ENCODE results near the gene PHF1. TPM values are rescaled to one million over a fixed set of nuclear protein-coding genes. Genes with fewer than 3 reads are reported as not detected.

The PHF1 gene
- total RNA-seq, 2 donors from 2014 or later: 51.8 to 69.8 TPM

DNA sequence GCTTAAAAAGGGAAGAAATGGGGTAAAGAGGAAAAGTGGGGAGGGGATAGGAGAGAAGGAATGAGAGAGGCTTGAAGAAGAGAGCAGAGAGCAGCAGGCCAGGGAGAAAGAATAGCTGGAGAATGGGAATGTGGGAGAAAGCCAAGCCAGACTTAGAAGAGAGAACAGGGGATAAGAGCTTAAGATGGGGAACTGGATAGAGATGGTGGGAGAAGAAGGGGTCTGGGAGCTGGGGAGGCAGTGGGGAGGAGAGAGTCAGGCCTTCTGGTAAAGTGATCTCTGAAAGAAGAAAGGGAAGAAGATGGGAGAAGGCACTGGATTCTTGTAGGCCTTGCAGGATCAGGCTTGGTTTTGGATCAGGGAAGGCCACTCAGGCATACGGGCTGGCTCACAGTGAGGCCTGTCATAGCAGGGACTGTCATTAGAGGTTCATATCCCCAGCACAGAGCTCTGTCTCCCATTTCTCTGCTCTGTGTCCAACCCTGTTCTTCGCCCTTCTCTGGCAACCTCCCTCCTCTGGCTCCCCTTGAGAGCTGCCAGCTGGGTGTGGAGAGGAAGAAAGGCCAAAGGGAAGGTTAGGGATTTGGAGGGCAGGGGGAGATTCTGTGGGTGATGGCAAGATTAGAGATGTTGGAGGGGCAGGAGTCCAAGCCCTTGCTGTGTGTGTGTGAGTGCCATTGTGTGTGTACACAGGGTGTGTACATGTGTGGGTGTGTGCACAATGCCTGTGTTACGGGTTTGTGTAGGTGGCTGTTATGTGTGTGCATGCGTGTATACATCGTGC, 18.3 kb downstream of the PHF1 start:
- TF ChIP-seq, protein P1, sequence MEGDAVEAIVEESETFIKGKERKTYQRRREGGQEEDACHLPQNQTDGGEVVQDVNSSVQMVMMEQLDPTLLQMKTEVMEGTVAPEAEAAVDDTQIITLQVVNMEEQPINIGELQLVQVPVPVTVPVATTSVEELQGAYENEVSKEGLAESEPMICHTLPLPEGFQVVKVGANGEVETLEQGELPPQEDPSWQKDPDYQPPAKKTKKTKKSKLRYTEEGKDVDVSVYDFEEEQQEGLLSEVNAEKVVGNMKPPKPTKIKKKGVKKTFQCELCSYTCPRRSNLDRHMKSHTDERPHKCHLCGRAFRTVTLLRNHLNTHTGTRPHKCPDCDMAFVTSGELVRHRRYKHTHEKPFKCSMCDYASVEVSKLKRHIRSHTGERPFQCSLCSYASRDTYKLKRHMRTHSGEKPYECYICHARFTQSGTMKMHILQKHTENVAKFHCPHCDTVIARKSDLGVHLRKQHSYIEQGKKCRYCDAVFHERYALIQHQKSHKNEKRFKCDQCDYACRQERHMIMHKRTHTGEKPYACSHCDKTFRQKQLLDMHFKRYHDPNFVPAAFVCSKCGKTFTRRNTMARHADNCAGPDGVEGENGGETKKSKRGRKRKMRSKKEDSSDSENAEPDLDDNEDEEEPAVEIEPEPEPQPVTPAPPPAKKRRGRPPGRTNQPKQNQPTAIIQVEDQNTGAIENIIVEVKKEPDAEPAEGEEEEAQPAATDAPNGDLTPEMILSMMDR (IDR thresholded peaks at IDR 0.05): no peak
- H3K36me3 ChIP-seq: no peaks in the 10 kb centered on the region
- H3K27me3 ChIP-seq: no peaks in the 10 kb centered on the region
- H3K4me3 ChIP-seq: no peak overlapping the region
- H3K4me1 ChIP-seq: peaks cover 0 to 82% of the 10 kb centered on the region in 2 donors
- peak overlapping the region; percentile 62 to 67 for H3K27ac ChIP-seq
- H3K9me3 ChIP-seq: no peaks in the 10 kb centered on the region
- DNase-seq (ENCODE audit: low spot score): no peak

DNA sequence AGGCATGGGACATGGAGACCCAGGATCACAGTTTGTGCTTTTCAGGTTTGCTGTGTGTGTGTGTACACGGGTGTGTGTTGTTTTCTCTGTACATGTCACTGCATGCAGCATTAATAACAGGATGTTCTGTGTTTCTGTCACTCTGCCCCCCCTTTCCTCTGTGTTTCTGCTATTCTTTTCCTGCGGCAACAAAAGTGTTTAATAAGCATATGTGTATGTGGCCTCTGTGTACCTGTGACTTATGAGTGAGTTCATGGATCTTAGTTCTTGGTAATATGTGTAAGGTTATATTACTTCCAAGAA, 18.9 kb downstream of the PHF1 start:
- no peaks in the 10 kb centered on the region for H3K9me3 ChIP-seq
- no peak overlapping the region for H3K27ac ChIP-seq
- H3K27me3 ChIP-seq: no peaks in the 10 kb centered on the region
- TF ChIP-seq, protein P1 (IDR thresholded peaks at IDR 0.05): no peak
- no peaks in the 10 kb centered on the region for H3K36me3 ChIP-seq
- no peak overlapping the region for H3K4me3 ChIP-seq
- H3K4me1 ChIP-seq: peaks cover 0 to 76% of the 10 kb centered on the region in 2 donors
- DNase-seq (ENCODE audit: low spot score): no peak

DNA sequence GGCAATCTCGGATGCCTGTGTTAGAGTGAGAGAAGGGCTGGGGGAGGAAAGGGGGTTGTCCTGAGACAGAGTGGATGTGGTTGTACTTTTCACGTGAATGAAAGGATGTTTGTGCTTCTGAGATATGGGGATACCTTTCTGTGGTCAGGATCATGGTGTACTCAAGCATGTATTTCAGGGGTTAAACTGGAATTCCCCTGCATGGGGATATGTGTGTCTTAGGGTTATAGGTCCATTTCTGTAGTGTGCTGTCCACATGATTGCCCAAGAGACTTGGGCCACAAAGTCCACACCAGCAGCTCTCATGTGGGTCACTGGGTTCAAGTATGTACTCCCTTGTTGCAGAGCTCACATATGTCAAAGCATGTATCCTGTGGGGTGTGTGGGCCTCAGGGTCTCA, 19.5 kb downstream of the PHF1 start:
- H3K4me1 ChIP-seq: peaks cover 0 to 70% of the 10 kb centered on the region in 2 donors
- H3K27ac ChIP-seq: no peak overlapping the region
- H3K36me3 ChIP-seq: peaks cover 4% of the 10 kb centered on the region
- no peaks in the 10 kb centered on the region for H3K27me3 ChIP-seq
- TF ChIP-seq, protein P1 (IDR thresholded peaks at IDR 0.05): no peak
- no peak overlapping the region for H3K4me3 ChIP-seq
- H3K9me3 ChIP-seq: no peaks in the 10 kb centered on the region
- DNase-seq (ENCODE audit: low spot score): no peak

DNA sequence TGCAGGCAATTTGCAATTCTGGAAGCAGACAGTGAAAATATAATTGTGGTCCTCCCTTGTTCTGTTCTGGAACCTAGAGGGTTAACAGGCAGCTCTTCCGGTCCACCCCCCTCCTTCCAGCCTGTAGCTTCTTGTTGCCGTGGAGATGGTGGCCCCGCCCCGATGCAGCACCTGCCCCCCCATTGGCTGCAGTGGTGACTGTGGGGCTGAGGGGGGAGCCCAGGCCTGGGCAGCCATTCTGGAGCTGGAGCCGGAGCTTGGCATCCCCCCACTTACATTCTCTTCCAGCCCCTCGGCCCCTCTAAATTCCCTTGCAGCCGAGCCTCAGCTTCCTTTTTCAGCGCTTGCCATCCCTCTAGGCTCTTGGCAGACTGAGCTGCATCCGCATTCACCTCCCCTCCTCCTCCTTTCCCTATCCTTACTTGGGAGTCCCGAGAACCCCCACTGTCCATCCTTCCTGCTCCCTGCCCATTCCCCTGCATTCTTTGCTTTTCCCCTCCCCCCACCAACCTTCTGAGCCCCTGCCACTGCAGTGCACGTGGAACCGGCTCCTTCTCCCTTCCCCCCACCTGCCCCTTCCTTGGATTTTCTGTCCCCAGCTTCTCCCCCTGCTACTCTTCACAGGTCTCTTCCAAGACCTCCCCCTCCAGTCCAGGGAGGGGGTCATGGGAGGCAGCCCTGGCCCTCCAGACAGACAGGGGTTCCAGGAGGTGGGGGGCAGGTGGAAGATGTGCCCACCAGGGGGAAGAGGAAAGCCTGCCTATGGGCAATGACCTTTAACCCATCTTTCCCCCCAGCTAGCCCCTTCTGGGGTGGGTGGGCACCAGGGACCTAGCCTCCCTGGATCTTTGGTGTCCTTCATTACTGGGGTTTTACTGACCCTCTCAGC, 20.4 kb downstream of the PHF1 start:
- TF ChIP-seq, protein P1 (IDR thresholded peaks at IDR 0.05): no peak
- DNase-seq (ENCODE audit: low spot score): no peak
- Histone ChIP-seq H3K27me3 (no peaks in the 10 kb centered on the region), H3K9me3 (no peaks in the 10 kb centered on the region), H3K4me3 (no peak overlapping the region), H3K4me1 (peaks cover 0 to 67% of the 10 kb centered on the region in 2 donors), H3K36me3 (peaks cover 13% of the 10 kb centered on the region), H3K27ac (no peak overlapping the region)

DNA sequence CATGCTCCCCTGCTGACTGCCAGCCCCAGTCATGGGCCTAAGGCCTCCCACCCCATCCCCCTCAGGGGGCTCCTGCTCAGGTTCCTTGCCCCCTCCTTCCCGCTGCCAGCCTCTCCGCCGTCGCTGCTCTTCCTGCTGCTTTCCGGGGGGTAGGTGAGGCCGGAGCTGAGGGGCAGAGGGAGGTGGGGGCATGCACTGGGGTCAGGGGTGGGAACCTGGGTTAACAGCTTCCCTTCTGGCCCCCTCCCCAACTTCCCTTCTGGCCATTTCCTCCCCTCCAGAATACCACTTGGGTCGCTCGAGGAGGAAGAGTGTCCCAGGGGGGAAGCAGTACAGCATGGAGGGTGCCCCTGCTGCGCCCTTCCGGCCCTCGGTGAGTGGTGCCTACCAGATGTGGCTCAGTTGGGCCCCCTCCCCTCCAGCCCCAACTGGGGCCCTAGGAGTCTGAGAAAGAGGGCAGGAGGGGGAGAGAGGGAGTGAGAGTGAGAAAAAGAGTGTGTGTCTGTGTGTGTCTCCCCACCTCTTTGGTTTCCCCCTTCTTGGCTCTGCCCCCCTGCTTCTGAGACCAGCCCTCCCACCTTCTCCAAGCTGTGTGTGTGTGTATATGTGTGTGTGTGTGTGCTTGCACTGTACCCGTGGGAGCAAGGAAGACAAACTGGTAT, 21.2 kb downstream of the PHF1 start:
- Histone ChIP-seq H3K4me1 (peaks cover 0 to 59% of the 10 kb centered on the region in 2 donors), H3K4me3 (no peak overlapping the region)

More for the DNA sequence above, 21.2 kb downstream of the PHF1 start:
- no peaks in the 10 kb centered on the region for H3K27me3 ChIP-seq
- TF ChIP-seq, protein P1 (IDR thresholded peaks at IDR 0.05): no peak
- H3K27ac ChIP-seq: no peak overlapping the region
- DNase-seq (ENCODE audit: low spot score): no peak
- H3K36me3 ChIP-seq: peaks cover 16% of the 10 kb centered on the region
- no peaks in the 10 kb centered on the region for H3K9me3 ChIP-seq
